ENCODE data around the gene CIT. TPM values are rescaled to one million over a fixed set of nuclear protein-coding genes. Genes with fewer than 3 reads are reported as not detected.

Gene CIT
- total and polyA plus RNA-seq, 12 donors, result 4.3 to 65.9 (median 18.9) TPM

GRCh38 chr12:119642986-119643385, 234.1 kb downstream of the CIT start:
- Histone ChIP-seq H3K4me3 (no peak overlapping the region), H3K9me3 (replicated peaks in 1 of 3) (no peaks in the 10 kb centered on the region), H3K36me3 (replicated peaks in 1 of 2) (no peaks in the 10 kb centered on the region), H3K4me1 (replicated peaks in 1 of 2) (no peaks in the 10 kb centered on the region), H3K27ac (no peak overlapping the region), H3K27me3 (no peaks in the 10 kb centered on the region)
- TF ChIP-seq POLR2A (IDR thresholded peaks at IDR 0.05) (no peak), CTCF (IDR thresholded peaks at IDR 0.05) (peak in 2 of 6 experiments; percentile 5 to 11)
- intact Hi-C loops (cut with DNase I), result loop anchor here in 1 of 2 donors (10.0 kb wide), 1 partner anchor 198 kb away; no protein-coding TSS in a partner anchor
- DNase-seq, result no peak
- WGBS, 4 donors, result 65 to 71% (median 66%) methylated on average over 4 of the region's 4 CpGs

MicroRNA genes within 50 kb of the gene (microRNA counts, 767-probe panel; counts per million panel counts)
- 0 counts per million in 2 donors for microRNA hsa-miR-1178

Small RNA genes lying within 50 kb of the gene (microRNA-seq; reads per million reads assigned to microRNA genes)
- 0 reads per million in 3 donors for gene MIR1178

Other genes with a start within 250 kb of the CIT start
- gene PRKAB1, start 209.2 kb downstream of the CIT start, total RNA-seq, result 10 to 100 TPM; 21.5 to 75.8 (median 37.0) TPM
- 10 to 100 TPM; 27.8 to 30.5 (median 29.3) TPM for gene PRKAB1, start 209.2 kb downstream of the CIT start, polyA plus RNA-seq
- gene BICDL1, start 111.9 kb upstream of the CIT start, total RNA-seq, result 1 to 10 TPM in 7 of 9 donors, under 1 TPM in 2; 0.35 to 4.9 (median 1.5) TPM
- 10 to 100 TPM in 1 of 3 donors, 1 to 10 TPM in 2; 3.1 to 24.0 (median 5.2) TPM for gene BICDL1, start 111.9 kb upstream of the CIT start, polyA plus RNA-seq
- gene RAB35, start 239.4 kb upstream of the CIT start, total RNA-seq, result 10 to 100 TPM; 18.1 to 49.5 (median 32.6) TPM
- 10 to 100 TPM; 13.5 to 30.6 (median 20.5) TPM for gene RAB35, start 239.4 kb upstream of the CIT start, polyA plus RNA-seq

Data from adrenal gland (tissue), 12 donors.